ENCODE data around the gene TC2N.

GRCh38 chr14:91731986-91732385, 135.3 kb downstream of the TC2N start, which contains the start of gene CATSPERB:
- TF ChIP-seq CTCF (IDR thresholded peaks at IDR 0.05): no peak
- TF ChIP-seq POLR2AphosphoS5 (IDR thresholded peaks at IDR 0.05): no peak
- no peak for TF ChIP-seq POLR2A (IDR thresholded peaks at IDR 0.05)
